ENCODE results near the gene GNB1L. TPM values are rescaled to one million over a fixed set of nuclear protein-coding genes. Genes with fewer than 3 reads are reported as not detected.

The GNB1L gene
- total and polyA plus RNA-seq, 2 of the 13 experiments (the other 11 are each of a cell fraction or from before 2014, with no cell fraction given), result 2.5 to 7.4 TPM

DNA sequence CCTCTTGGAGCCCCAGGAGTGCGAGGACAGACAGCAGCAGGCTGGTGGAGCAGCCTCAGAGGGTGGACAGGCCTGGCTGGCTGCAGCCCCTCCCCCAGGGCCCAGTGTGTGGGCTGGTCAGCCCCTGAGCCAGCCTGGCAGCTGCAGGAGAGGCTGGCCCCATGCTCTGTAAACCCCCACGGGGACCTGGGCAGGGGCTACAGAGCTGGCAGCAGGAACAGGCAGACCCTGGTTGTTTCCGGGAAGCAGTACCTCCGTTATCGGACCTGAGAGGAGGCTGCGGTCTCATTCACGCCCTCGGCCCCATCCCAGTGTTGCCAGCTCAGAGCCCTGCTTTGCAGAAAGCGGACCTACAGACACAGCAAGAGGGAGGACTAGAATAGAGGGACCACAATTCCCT, 48.4 kb upstream of the GNB1L start:
- ChIA-PET CTCF (ENCODE audit: low intra/inter-chr PET ratio, low total read pairs) (no interaction called here), POLR2A (interaction anchor here (1.8 kb wide), 1 partner anchor 39 kb away, joined by 5 read pairs; the partner anchor contains the start of genes COMT and TXNRD2)
- Histone ChIP-seq H3K79me2 (ENCODE audit: insufficient read depth, low read length) (no peaks in the 10 kb centered on the region), H3K27me3 (ENCODE audit: control insufficient read depth in 1 of 2, insufficient read depth in 2 of 2, low read length in 2 of 2) (no peaks in the 10 kb centered on the region), H2AFZ (ENCODE audit: low read length) (no peak overlapping the region), H3K27ac (ENCODE audit: extremely low read length, insufficient read depth, low read length) (no peak overlapping the region), H3K4me1 (ENCODE audit: insufficient read depth, low read length) (peaks cover 55% of the 10 kb centered on the region), H3K4me3 (replicated peaks in 1 of 3; ENCODE audit: insufficient read depth in 1 of 3, low read depth in 2 of 3, low read length in 3 of 3) (no peak overlapping the region), H3K9me3 (ENCODE audit: low read length) (no peaks in the 10 kb centered on the region), H4K20me1 (ENCODE audit: insufficient read depth, low read length) (no peaks in the 10 kb centered on the region), H3K36me3 (replicated peaks in 1 of 2; ENCODE audit: control insufficient read depth in 1 of 2, insufficient read depth in 2 of 2, low read length in 2 of 2) (peaks cover 2 to 3% of the 10 kb centered on the region in 2 experiments; a peak in 3 of 5 replicates), H3K9ac (ENCODE audit: insufficient read depth, low read depth, low read length) (no peak overlapping the region), H3K4me2 (ENCODE audit: low read depth, low read length) (no peak overlapping the region)
- intact Hi-C loops (cut with micrococcal nuclease; ENCODE audit: unreplicated experiment) (no loop called here), in situ Hi-C loops (cut with HindIII; ENCODE audit: extremely low pct_ligation_motif_present, low pct_unique_long_range_greater_than_20kb) (loop anchor here (5.0 kb wide), 2 partner anchors 51 to 171 kb away; partner anchors contain the start of genes GNB1L and RTL10)
- ATAC-seq (no peak), FAIRE-seq (no peak), DNase-seq (ENCODE audit: low spot score) (no peak)
- no TSS peak for BruUV-seq (replicated peaks)
- 100% methylated on average over 1 of the region's 9 CpGs for WGBS (ENCODE audit: low lambda C conversion rate)
- TF ChIP-seq NR3C1 (CRISPR knock-in tag; IDR thresholded peaks at IDR 0.05) (no peak), SMYD3 (CRISPR knock-in tag; IDR thresholded peaks at IDR 0.05) (no peak), ISX (CRISPR knock-in tag; conservative IDR thresholded peaks at IDR 0.05) (no peak), ZBTB49 (CRISPR knock-in tag; IDR thresholded peaks at IDR 0.05; ENCODE audit: borderline replicate concordance) (no peak), ZBTB43 (CRISPR knock-in tag; conservative IDR thresholded peaks at IDR 0.05) (no peak), ZNF598 (CRISPR knock-in tag; IDR thresholded peaks at IDR 0.05; ENCODE audit: borderline replicate concordance) (no peak), ZNF496 (CRISPR knock-in tag; IDR thresholded peaks at IDR 0.05; ENCODE audit: insufficient replicate concordance) (no peak), ZNF614 (CRISPR knock-in tag; IDR thresholded peaks at IDR 0.05; ENCODE audit: borderline replicate concordance) (no peak), TCF12 (IDR thresholded peaks at IDR 0.05) (no peak), TCF12 (CRISPR knock-in tag; IDR thresholded peaks at IDR 0.05) (no peak), ZNF329 (CRISPR knock-in tag; IDR thresholded peaks at IDR 0.05; ENCODE audit: low read depth) (no peak), MEIS1 (CRISPR knock-in tag; IDR thresholded peaks at IDR 0.05; ENCODE audit: borderline replicate concordance) (no peak), ZFP41 (CRISPR knock-in tag; IDR thresholded peaks at IDR 0.05; ENCODE audit: borderline replicate concordance) (no peak), ELK4 (CRISPR knock-in tag; IDR thresholded peaks at IDR 0.05; ENCODE audit: borderline replicate concordance) (no peak)
- TF ChIP-seq, protein P1, sequence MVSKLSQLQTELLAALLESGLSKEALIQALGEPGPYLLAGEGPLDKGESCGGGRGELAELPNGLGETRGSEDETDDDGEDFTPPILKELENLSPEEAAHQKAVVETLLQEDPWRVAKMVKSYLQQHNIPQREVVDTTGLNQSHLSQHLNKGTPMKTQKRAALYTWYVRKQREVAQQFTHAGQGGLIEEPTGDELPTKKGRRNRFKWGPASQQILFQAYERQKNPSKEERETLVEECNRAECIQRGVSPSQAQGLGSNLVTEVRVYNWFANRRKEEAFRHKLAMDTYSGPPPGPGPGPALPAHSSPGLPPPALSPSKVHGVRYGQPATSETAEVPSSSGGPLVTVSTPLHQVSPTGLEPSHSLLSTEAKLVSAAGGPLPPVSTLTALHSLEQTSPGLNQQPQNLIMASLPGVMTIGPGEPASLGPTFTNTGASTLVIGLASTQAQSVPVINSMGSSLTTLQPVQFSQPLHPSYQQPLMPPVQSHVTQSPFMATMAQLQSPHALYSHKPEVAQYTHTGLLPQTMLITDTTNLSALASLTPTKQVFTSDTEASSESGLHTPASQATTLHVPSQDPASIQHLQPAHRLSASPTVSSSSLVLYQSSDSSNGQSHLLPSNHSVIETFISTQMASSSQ (IDR thresholded peaks at IDR 0.05; ENCODE audit: low read depth), result no peak
- TF ChIP-seq, protein P1 (CRISPR knock-in tag; IDR thresholded peaks at IDR 0.05; ENCODE audit: borderline replicate concordance), result no peak

Data from HepG2 (cell line).